PC-3 (cell line): ENCODE data around the gene LRP2. TPM values are rescaled to one million over a fixed set of nuclear protein-coding genes. Genes with fewer than 3 reads are reported as not detected.

Experiments
- ATAC-seq: fragments of 200-7000 bp; cut with Tn5 transposase; 2 replicates; pipeline ENCODE4 v1.9.1; 2020; ENCODE audit warnings: mild to moderate bottlenecking, moderate library complexity
- BruUV-seq: library from RNA; stranded (reverse); fragments of 400-500 nt; replicated peaks from 2 replicates; lab custom pipeline; 2021; lab: Mats Ljungman, UMichigan
- CTCF ChIA-PET: fragments of 300-600 bp; sonication (Branson Sonifier 250); formaldehyde crosslinking; loops from one replicate; lab custom pipeline; 2022; ENCODE audit warnings: antibody characterized with exemption; lab: Charles Lee
- POLR2A ChIA-PET: fragments of 300-600 bp; sonication (Branson Sonifier 250); formaldehyde crosslinking; loops from one replicate; lab custom pipeline; 2022; ENCODE audit warnings: antibody characterized with exemption; ENCODE audit not compliant: unreplicated experiment; lab: Charles Lee
- DNase-seq: peaks from one replicate; pipeline ENCODE4 v3.0.0-alpha.2; 2015
- H2AFZ ChIP-seq: fragments of 300-600 bp; sonication (generic); 2 replicates; pipeline ENCODE4 v1.6.0; 2016; ENCODE audit warnings: antibody characterized with exemption, low read length
- H3F3A ChIP-seq: fragments of 300-600 bp; sonication (generic); one replicate; pipeline ENCODE4 v1.6.0; 2017; ENCODE audit warnings: antibody characterized with exemption, low read length, control low read depth, mild to moderate bottlenecking; ENCODE audit not compliant: unreplicated experiment
- H3K27ac ChIP-seq: fragments of 300-600 bp; sonication (generic); 2 replicates; pipeline ENCODE4 v1.5.1; 2016; ENCODE audit warnings: mild to moderate bottlenecking, low read length
- H3K27me3 ChIP-seq: fragments of 300-600 bp; sonication (generic); 2 replicates; pipeline ENCODE4 v1.6.1; 2016; ENCODE audit warnings: low read length, mixed read lengths
- H3K36me3 ChIP-seq: fragments of 300-600 bp; sonication (generic); 2 replicates; pipeline ENCODE4 v1.6.1; 2016; ENCODE audit warnings: low read depth, mixed run types, low read length, mixed read lengths
- H3K4me1 ChIP-seq: fragments of 300-600 bp; sonication (generic); 2 replicates; pipeline ENCODE4 v1.5.1; 2016; ENCODE audit warnings: low read length; ENCODE audit not compliant: insufficient read depth
- H3K4me2 ChIP-seq: fragments of 300-600 bp; sonication (generic); 2 replicates; pipeline ENCODE4 v1.6.0; 2016; ENCODE audit warnings: low read length
- H3K4me3 ChIP-seq: fragments of 300-600 bp; sonication (generic); 2 replicates; pipeline ENCODE4 v1.5.1; 2016; ENCODE audit warnings: mild to moderate bottlenecking, low read length, mixed read lengths
- H3K79me2 ChIP-seq: fragments of 300-600 bp; sonication (generic); 2 replicates; pipeline ENCODE4 v1.6.1; 2017; ENCODE audit warnings: low read length, mixed read lengths
- H3K9ac ChIP-seq: fragments of 300-600 bp; sonication (generic); 2 replicates; pipeline ENCODE4 v1.6.0; 2016; ENCODE audit warnings: mild to moderate bottlenecking, low read length
- H3K9me2 ChIP-seq: fragments of 300-600 bp; sonication (generic); replicated peaks from 2 replicates; pipeline ENCODE4 v1.6.1; 2016; ENCODE audit warnings: mixed run types, low read length, mixed read lengths
- H3K9me3 ChIP-seq: fragments of 300-600 bp; sonication (generic); 2 replicates; pipeline ENCODE4 v1.6.1; 2016; ENCODE audit warnings: low read length, mixed read lengths
- H4K20me1 ChIP-seq: fragments of 300-600 bp; sonication (generic); 2 replicates; pipeline ENCODE4 v1.6.1; 2016; ENCODE audit warnings: low read length, mixed read lengths
- EZH2 ChIP-seq: fragments of 300-600 bp; sonication (generic); IDR thresholded peaks from one replicate; pipeline ENCODE4 v1.6.1; 2017; ENCODE audit warnings: antibody characterized with exemption, mild to moderate bottlenecking, low read length; ENCODE audit not compliant: unreplicated experiment
- EZH2phosphoT487 ChIP-seq: fragments of 300-600 bp; sonication (generic); IDR thresholded peaks from 2 replicates; pipeline ENCODE4 v1.6.1; 2018; ENCODE audit warnings: mild to moderate bottlenecking, antibody characterized with exemption, low read length, borderline replicate concordance
- intact Hi-C: fragments of 100-400 bp; cut with micrococcal nuclease; formaldehyde crosslinking; loops from 2 replicates; pipeline ENCODE4 v1.9.0; 2023
- total RNA-seq: library from RNA; depleted of rRNA; stranded (reverse); fragments of >200 nt; gene quantifications from 2 replicates; pipeline ENCODE4 v1.2.3, GENCODE V29; 2014
- TF ChIP-seq, protein P1 (sequence below): fragments of 300-600 bp; sonication (generic); conservative IDR thresholded peaks from 2 replicates; pipeline ENCODE4 v1.5.1; 2017; ENCODE audit warnings: antibody characterized with exemption, low read depth, mild to moderate bottlenecking, low read length

Gene LRP2
- total RNA-seq, 1 experiment from 2014 or later, result not detected

DNA sequence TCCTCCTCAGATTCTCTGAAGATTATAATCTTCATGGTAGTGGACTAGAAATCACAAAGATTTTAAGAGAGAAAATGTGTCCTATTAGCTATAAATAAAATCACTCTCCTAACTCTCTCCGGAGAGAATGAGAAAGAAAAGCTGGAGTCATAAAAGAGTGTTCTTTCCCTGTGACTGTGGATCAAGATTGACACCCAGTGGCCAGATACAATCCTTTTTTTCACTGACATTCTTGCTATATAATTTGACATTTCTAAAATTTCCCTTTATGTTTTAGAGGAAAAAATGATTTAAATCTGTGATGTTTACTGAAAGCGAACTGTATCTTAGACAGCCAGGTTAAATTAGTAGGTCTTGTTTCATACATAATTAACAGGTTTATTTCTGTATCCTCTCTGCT is 35.4 kb upstream of the LRP2 start:
- Histone ChIP-seq H2AFZ (no peak overlapping the region), H3K36me3 (no peaks in the 10 kb centered on the region), H3K27me3 (peaks cover 49% of the 10 kb centered on the region), H3K4me1 (no peaks in the 10 kb centered on the region), H3K79me2 (no peaks in the 10 kb centered on the region), H3K27ac (no peak overlapping the region), H3K4me2 (no peak overlapping the region), H3K9ac (no peak overlapping the region), H3K4me3 (no peak overlapping the region), H3K9me2 (no peaks in the 10 kb centered on the region), H4K20me1 (no peaks in the 10 kb centered on the region), H3F3A (no peaks in the 10 kb centered on the region), H3K9me3 (no peaks in the 10 kb centered on the region)
- ATAC-seq, result no peak
- no peak for TF ChIP-seq EZH2phosphoT487
- no peak for TF ChIP-seq EZH2
- TF ChIP-seq, protein P1, sequence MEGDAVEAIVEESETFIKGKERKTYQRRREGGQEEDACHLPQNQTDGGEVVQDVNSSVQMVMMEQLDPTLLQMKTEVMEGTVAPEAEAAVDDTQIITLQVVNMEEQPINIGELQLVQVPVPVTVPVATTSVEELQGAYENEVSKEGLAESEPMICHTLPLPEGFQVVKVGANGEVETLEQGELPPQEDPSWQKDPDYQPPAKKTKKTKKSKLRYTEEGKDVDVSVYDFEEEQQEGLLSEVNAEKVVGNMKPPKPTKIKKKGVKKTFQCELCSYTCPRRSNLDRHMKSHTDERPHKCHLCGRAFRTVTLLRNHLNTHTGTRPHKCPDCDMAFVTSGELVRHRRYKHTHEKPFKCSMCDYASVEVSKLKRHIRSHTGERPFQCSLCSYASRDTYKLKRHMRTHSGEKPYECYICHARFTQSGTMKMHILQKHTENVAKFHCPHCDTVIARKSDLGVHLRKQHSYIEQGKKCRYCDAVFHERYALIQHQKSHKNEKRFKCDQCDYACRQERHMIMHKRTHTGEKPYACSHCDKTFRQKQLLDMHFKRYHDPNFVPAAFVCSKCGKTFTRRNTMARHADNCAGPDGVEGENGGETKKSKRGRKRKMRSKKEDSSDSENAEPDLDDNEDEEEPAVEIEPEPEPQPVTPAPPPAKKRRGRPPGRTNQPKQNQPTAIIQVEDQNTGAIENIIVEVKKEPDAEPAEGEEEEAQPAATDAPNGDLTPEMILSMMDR, result peak; percentile 61
- intact Hi-C loops, result loop anchor here (1.0 to 5.0 kb wide), 4 partner anchors 175 to 450 kb away; no protein-coding TSS in a partner anchor
- DNase-seq, result peak; percentile 36
- ChIA-PET POLR2A (no interaction called here), CTCF (interaction anchor here (0.7 to 1.1 kb wide), 2 partner anchors 53 to 288 kb away, joined by 3 to 8 read pairs; no protein-coding TSS in a partner anchor)
- BruUV-seq, result no TSS peak

DNA sequence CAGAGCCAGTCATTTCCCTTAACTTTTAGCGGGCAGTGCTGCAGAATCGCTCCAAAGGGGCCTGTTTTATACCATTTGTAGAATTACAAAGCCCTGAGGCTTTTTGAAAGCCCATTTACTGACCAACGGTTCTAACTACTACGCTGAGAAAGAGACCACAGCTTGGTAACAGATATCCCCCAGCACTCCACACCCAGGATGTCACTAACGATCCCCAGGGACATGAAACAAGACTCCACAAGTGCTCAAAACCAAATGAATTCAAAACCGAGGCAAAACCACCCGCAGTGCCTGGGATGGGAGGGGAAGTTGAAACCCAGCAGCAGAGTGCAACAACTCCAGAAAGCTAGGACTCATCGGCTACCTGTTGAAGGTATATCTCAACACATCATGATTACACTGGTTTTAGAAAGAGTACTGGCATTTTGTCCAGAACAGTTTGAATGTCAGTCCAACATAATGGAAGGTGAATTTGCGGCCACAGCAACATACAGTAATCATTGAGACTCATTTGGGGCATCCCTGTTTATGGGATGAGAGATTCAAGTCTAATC is 33.6 kb upstream of the LRP2 start:
- no peaks in the 10 kb centered on the region for H3K4me1 ChIP-seq
- no peak for TF ChIP-seq EZH2phosphoT487
- no peaks in the 10 kb centered on the region for H3K9me3 ChIP-seq
- H3K27ac ChIP-seq, result no peak overlapping the region
- no peaks in the 10 kb centered on the region for H3K9me2 ChIP-seq
- no TSS peak for BruUV-seq
- no peaks in the 10 kb centered on the region for H3K36me3 ChIP-seq
- no peaks in the 10 kb centered on the region for H4K20me1 ChIP-seq
- peaks cover 66% of the 10 kb centered on the region for H3K27me3 ChIP-seq
- no peak for DNase-seq
- H3K4me3 ChIP-seq, result no peak overlapping the region
- POLR2A ChIA-PET, result no interaction called here
- no peak overlapping the region for H3K9ac ChIP-seq
- intact Hi-C loops, result loop anchor here (5.0 kb wide), 3 partner anchors 174 to 449 kb away; no protein-coding TSS in a partner anchor
- no peaks in the 10 kb centered on the region for H3K79me2 ChIP-seq
- ATAC-seq, result no peak
- H3F3A ChIP-seq, result no peaks in the 10 kb centered on the region
- CTCF ChIA-PET, result no interaction called here
- no peak overlapping the region for H3K4me2 ChIP-seq
- H2AFZ ChIP-seq, result no peak overlapping the region

DNA sequence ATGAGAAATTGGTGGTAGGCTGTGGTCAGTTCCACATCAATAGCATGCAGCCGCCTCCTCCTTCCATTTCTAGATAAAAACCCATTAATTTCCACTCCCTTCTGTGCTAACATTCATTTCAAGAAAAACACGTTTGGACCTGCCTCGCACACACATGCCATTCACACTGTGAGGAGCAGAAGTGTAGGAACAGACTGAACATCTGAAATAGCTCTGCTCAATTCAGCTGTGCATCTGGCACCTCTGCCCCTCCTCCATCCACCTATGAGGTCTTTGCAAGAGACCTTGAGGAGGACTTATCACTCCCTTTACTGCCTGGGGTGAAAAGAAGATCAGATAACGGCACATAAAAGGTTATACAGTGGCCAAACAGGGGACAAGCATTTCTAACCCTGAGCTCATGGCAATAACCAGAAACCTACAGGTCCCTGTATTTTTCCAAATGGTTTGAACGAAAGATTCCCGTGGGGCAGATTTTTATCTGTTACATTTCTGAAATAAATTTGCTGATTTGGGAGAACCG is 30.8 kb upstream of the LRP2 start:
- no TSS peak for BruUV-seq
- H4K20me1 ChIP-seq, result no peaks in the 10 kb centered on the region
- H3K27ac ChIP-seq, result no peak overlapping the region
- no peak overlapping the region for H3K4me2 ChIP-seq
- H3F3A ChIP-seq, result no peaks in the 10 kb centered on the region
- TF ChIP-seq EZH2 (no peak), EZH2phosphoT487 (no peak)
- TF ChIP-seq, protein P1, result no peak
- CTCF ChIA-PET, result no interaction called here
- intact Hi-C loops, result no loop called here
- peaks cover 84% of the 10 kb centered on the region for H3K27me3 ChIP-seq
- H3K9ac ChIP-seq, result no peak overlapping the region
- no peaks in the 10 kb centered on the region for H3K79me2 ChIP-seq
- DNase-seq, result no peak
- no peaks in the 10 kb centered on the region for H3K36me3 ChIP-seq
- H3K4me1 ChIP-seq, result no peaks in the 10 kb centered on the region
- no peaks in the 10 kb centered on the region for H3K9me3 ChIP-seq
- POLR2A ChIA-PET, result no interaction called here
- H3K9me2 ChIP-seq, result no peaks in the 10 kb centered on the region
- H2AFZ ChIP-seq, result no peak overlapping the region
- no peak overlapping the region for H3K4me3 ChIP-seq
- ATAC-seq, result no peak
